ENCODE data around the gene IP6K2. TPM values are rescaled to one million over a fixed set of nuclear protein-coding genes. Genes with fewer than 3 reads are reported as not detected.

The IP6K2 gene
- total and polyA plus RNA-seq, 10 of the 15 experiments (the other 5 are each of a cell fraction or from before 2014, with no cell fraction given) = 25.8 to 95.9 (median 69.0) TPM

- TF ChIP-seq STAT1 (conservative IDR thresholded peaks at IDR 0.05) (no peak), RAD21 (IDR thresholded peaks at IDR 0.05; ENCODE audit: insufficient read depth, low read depth, low read length) (no peak)
Measured at GRCh38 chr3:48685293-48685602, 31.8 kb downstream of the IP6K2 start (continued).

- FAIRE-seq (peak; percentile 84), ATAC-seq (peak; percentile 8; the same call in 1 of the 3 replicates), DNase-seq (ENCODE audit: low read depth, low spot score) (no peak)
- 19% methylated on average over 7 of the region's 7 CpGs for WGBS (ENCODE audit: insufficient coverage, insufficient replicate concordance, low lambda C conversion rate, missing lambda C conversion rate)
- RAD21 ChIA-PET (ENCODE audit: unreplicated experiment) = interaction anchor here (0.6 to 1.8 kb wide), 8 partner anchors 32 to 303 kb away, joined by 3 to 6 read pairs (median 4); partner anchors contain the start of gene IP6K2
- SMC1A ChIA-PET (ENCODE audit: uncharacterized antibody, unreplicated experiment) = interaction anchor here (1.0 to 1.5 kb wide), 4 partner anchors 22 to 284 kb away, joined by 3 to 4 read pairs (median 4); partner anchors contain the start of gene CELSR3
- Histone ChIP-seq H3K36me3 (ENCODE audit: control insufficient read depth in 2 of 2, insufficient read depth in 2 of 2, low read length in 1 of 2) (peaks cover 25 to 31% of the 10 kb centered on the region in 2 experiments), H3K4me1 (ENCODE audit: control insufficient read depth, insufficient read depth, low read length) (peaks cover 14% of the 10 kb centered on the region), H3K4me3 (peak overlapping the region; percentile 99), H3K9ac (ENCODE audit: control insufficient read depth, insufficient read depth, low read length) (peak overlapping the region; percentile 91), H4K20me1 (ENCODE audit: control insufficient read depth, insufficient read depth) (no peaks in the 10 kb centered on the region; the same call in 1 of the 2 replicates), H3K79me2 (ENCODE audit: control insufficient read depth, insufficient read depth, low read length) (peaks cover 26% of the 10 kb centered on the region), H3K27me3 (replicated peaks in 1 of 2; ENCODE audit: control insufficient read depth in 2 of 2, insufficient read depth in 2 of 2, low read length in 1 of 2) (no peaks in the 10 kb centered on the region), H2AFZ (ENCODE audit: control insufficient read depth, low read depth, low read length) (no peak overlapping the region), H3K9me3 (replicated peaks; ENCODE audit: control insufficient read depth, insufficient read depth, low read length) (no peaks in the 10 kb centered on the region), H3K27ac (ENCODE audit: control insufficient read depth, insufficient read depth) (peak overlapping the region; percentile 10), H3K4me2 (ENCODE audit: control insufficient read depth, insufficient read depth) (peak overlapping the region; percentile 79)
- CTCF ChIA-PET = interaction anchor here (0.8 to 2.1 kb wide), 14 partner anchors 20 to 454 kb away, joined by 3 to 10 read pairs (median 4); partner anchors contain the start of genes CELSR3, IP6K2 and SLC26A6
- intact Hi-C loops (cut with micrococcal nuclease; ENCODE audit: unreplicated experiment) = loop anchor here (1.0 kb wide), 1 partner anchor 75 kb away; the partner anchor contains the start of gene UQCRC1
- BruUV-seq (replicated peaks) = no TSS peak
- POLR2A ChIA-PET = interaction anchor here (0.5 to 1.4 kb wide), 7 partner anchors 14 to 1237 kb away, joined by 3 to 5 read pairs (median 3); partner anchors contain the start of genes NDUFAF3 and SLC26A6
- in situ Hi-C loops (cut with MboI) = no loop called here
- TF ChIP-seq NKRF (conservative IDR thresholded peaks at IDR 0.05) = no peak
- TF ChIP-seq JUNB (IDR thresholded peaks at IDR 0.05) = no peak
- TF ChIP-seq IKZF1 (conservative IDR thresholded peaks at IDR 0.05) = peak; percentile 80
- TF ChIP-seq PML (IDR thresholded peaks at IDR 0.05; ENCODE audit: low read length) = no peak
- no peak for TF ChIP-seq ZBTB40 (IDR thresholded peaks at IDR 0.05; ENCODE audit: borderline replicate concordance)
- peak; percentile 49 for TF ChIP-seq RELB (IDR thresholded peaks at IDR 0.05; ENCODE audit: low read depth)
- TF ChIP-seq PRDM15 (CRISPR knock-in tag; IDR thresholded peaks at IDR 0.05) = no peak
Measured at GRCh38 chr3:48684480-48685143, 32.4 kb downstream of the IP6K2 start.

All from GM12878 (cell line).